ENCODE results near the gene TCTN3.

DNA sequence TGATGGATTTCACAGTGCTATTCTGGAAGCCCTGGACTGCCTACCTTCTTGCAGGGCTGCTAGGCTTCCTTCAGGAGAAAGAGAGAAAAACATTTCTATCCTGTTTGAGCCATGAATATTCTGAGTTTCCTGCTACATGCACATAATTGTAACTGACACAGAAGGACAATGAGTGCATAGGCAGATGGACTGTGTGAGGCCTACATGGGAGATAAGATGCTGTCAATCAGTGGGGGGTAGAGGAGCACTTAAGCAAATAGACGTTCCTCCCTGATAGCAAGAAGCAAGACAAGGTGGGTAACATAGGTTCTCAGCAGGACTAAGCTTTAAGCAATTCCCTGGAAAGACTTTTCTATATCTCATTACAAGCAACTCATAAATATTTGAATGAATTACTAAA is 48.8 kb downstream of the TCTN3 start:
- TF ChIP-seq POLR2A (IDR thresholded peaks at IDR 0.05) (no peak), CTCF (IDR thresholded peaks at IDR 0.05 in 4 of 5, conservative IDR thresholded peaks at IDR 0.05 in 1 of 5) (no peak)

All from gastrocnemius medialis (tissue), 4 donors.